Stomach (tissue), 4 donors: Measurements from ENCODE around the gene TYROBP.

ENCODE experiments used
- CTCF ChIP-seq, 7 experiments: fragments of 450-650 bp in 4 of 7; fragments of 200-600 bp in 3 of 7; sonication (generic) in 3 of 7; IDR thresholded peaks; one replicate each; pipeline ENCODE4 v1.5.1; 2016 to 2019; ENCODE audit warnings: antibody characterized with exemption in 7 of 7, control low read depth in 2 of 7, mild to moderate bottlenecking in 1 of 7
- EP300 ChIP-seq: sonication (generic); formaldehyde crosslinking; IDR thresholded peaks from one replicate; pipeline ENCODE4 v1.6.1; 2017; ENCODE audit warnings: antibody characterized with exemption
- POLR2A ChIP-seq, 4 donors: fragments of 450-650 bp; IDR thresholded peaks; one replicate each; pipeline ENCODE4 v1.6.1; 2016; ENCODE audit warnings: antibody characterized with exemption in 4 of 4, control low read depth in 2 of 4, mild to moderate bottlenecking in 1 of 4, moderate library complexity in 1 of 4
- POLR2AphosphoS5 ChIP-seq, 3 donors: sonication (generic); formaldehyde crosslinking; IDR thresholded peaks; one replicate each; pipeline ENCODE4 v1.6.1; 2016; ENCODE audit warnings: antibody characterized with exemption in 3 of 3

- TF ChIP-seq CTCF (IDR thresholded peaks at IDR 0.05) (no peak), POLR2AphosphoS5 (IDR thresholded peaks at IDR 0.05) (no peak), POLR2A (IDR thresholded peaks at IDR 0.05) (no peak), EP300 (no peak)
Measured at GRCh38 chr19:35879068-35879467, 29.0 kb downstream of the TYROBP start.
